GM12878 (cell line): ENCODE measurements around the gene UNC5CL. TPM values are rescaled to one million over a fixed set of nuclear protein-coding genes. Genes with fewer than 3 reads are reported as not detected.

Experiments
- CTCF ChIP-seq, 3 experiments: IDR thresholded peaks in 2 of 3; conservative IDR thresholded peaks in 1 of 3; 2 replicates each; pipeline ENCODE4 v1.5.1; 2011; ENCODE audit warnings: low read depth in 3 of 3, low read length in 3 of 3, mild to moderate bottlenecking in 3 of 3, control low read depth in 2 of 3, moderate library complexity in 2 of 3, inconsistent platforms in 1 of 3, mixed read lengths in 1 of 3; ENCODE audit not compliant: control insufficient read depth in 2 of 3, insufficient read depth in 1 of 3; ENCODE audit errors: extremely low read depth in 1 of 3
- JUNB ChIP-seq: IDR thresholded peaks from 2 replicates; pipeline ENCODE4 v1.6.1; 2016; ENCODE audit warnings: antibody characterized with exemption, mild to moderate bottlenecking
- PBX3 ChIP-seq: IDR thresholded peaks from 2 replicates; pipeline ENCODE4 v1.6.1; 2011; ENCODE audit warnings: mild to moderate bottlenecking, low read depth, low read length, moderate library complexity; ENCODE audit not compliant: insufficient replicate concordance
- PML ChIP-seq: IDR thresholded peaks from 2 replicates; pipeline ENCODE4 v1.6.1; 2012; ENCODE audit warnings: low read length, inconsistent platforms
- POU2F2 ChIP-seq: IDR thresholded peaks from 3 replicates; pipeline ENCODE4 v1.6.1; 2011; ENCODE audit warnings: low read depth, mild to moderate bottlenecking, low read length, borderline replicate concordance
- RCOR1 ChIP-seq: conservative IDR thresholded peaks from 2 replicates; pipeline ENCODE4 v1.6.1; 2012; ENCODE audit warnings: low read depth, low read length, improper control_type of control experiment
- polyA plus RNA-seq, 11 experiments: library from polyadenylated mRNA; depleted of rRNA in 4 of 11; unstranded in 6 of 11; stranded (reverse) in 5 of 11; fragments of >200 nt; fragmentation: Nextera tagmentation in 4 of 11; fragmentation: Illumina TruSeq in 1 of 11; extraction: Ambion mirVana in 4 of 11; extraction: Trizol in 1 of 11; gene quantifications; 1 replicate in 1 of 11; 2 replicates in 10 of 11; pipeline versions ENCODE4 v1.2.1 to v1.2.3, GENCODE V29; 2011 to 2016; ENCODE audit warnings: inconsistent platforms in 2 of 11, missing spikeins in 2 of 11, low read depth in 1 of 11
- total RNA-seq, 4 experiments: library from RNA; depleted of rRNA in 3 of 4; stranded (reverse); fragments of >200 nt in 3 of 4; fragmentation: Illumina TruSeq in 1 of 4; extraction: Trizol in 1 of 4; gene quantifications; 2 replicates each; pipeline versions ENCODE4 v1.2.1 to v1.2.3, GENCODE V29; 2013 to 2021

Gene UNC5CL
- total and polyA plus RNA-seq, 10 of the 15 experiments (the other 5 are each of a cell fraction or from before 2014, with no cell fraction given) = 0.11 to 1.2 (median 0.46) TPM; not detected in 1

- TF ChIP-seq PBX3 (no peak), JUNB (no peak), RCOR1 (0 out of 2 replicates have a peak, but pooled peaks have one; percentile 52), CTCF (IDR thresholded peaks at IDR 0.05 in 2 of 3, conservative IDR thresholded peaks at IDR 0.05 in 1 of 3; ENCODE audit: control insufficient read depth in 2 of 3, extremely low read depth in 1 of 3, insufficient read depth in 1 of 3, low read depth in 3 of 3, low read length in 3 of 3) (no peak), PML (peak; percentile 3; the same call in 1 of the 2 replicates), POU2F2 (no peak)
Observed at GRCh38 chr6:41073968-41074691, 35.1 kb upstream of the UNC5CL start (continued).
